Measurements from ENCODE around the gene C11orf68. TPM values are rescaled to one million over a fixed set of nuclear protein-coding genes. Genes with fewer than 3 reads are reported as not detected.

Gene C11orf68
- total and polyA plus RNA-seq, 2 of the 8 experiments (the other 6 are each of a cell fraction or from before 2014, with no cell fraction given) = 24.0 to 51.2 TPM

GRCh38 chr11:65870307-65870658, 48.6 kb downstream of the C11orf68 start:
- no peak overlapping the region for H3K23ac ChIP-seq (ENCODE audit: insufficient read length)
- peaks cover 0 to 2% of the 10 kb centered on the region in 2 experiments for H4K20me1 ChIP-seq (replicated peaks in 1 of 2; ENCODE audit: control insufficient read depth in 1 of 2, insufficient read depth in 2 of 2, low read length in 2 of 2)
- no peak overlapping the region for H3K9ac ChIP-seq (replicated peaks in 1 of 4; ENCODE audit: extremely low read depth in 1 of 4, low read depth in 3 of 4, low read length in 3 of 4)
- DNase-seq (ENCODE audit: low read depth in 1 of 2, low spot score in 2 of 2) (no peak), FAIRE-seq (no peak)
- no peak overlapping the region for H2BK15ac ChIP-seq (ENCODE audit: low read length)
- H3K4ac ChIP-seq (replicated peaks; ENCODE audit: insufficient read length, low read depth, low read length) = no peak overlapping the region
- H3K79me2 ChIP-seq (ENCODE audit: control insufficient read depth in 1 of 2, insufficient read depth in 2 of 2, low read length in 2 of 2) = no peaks in the 10 kb centered on the region
- H4K5ac ChIP-seq (ENCODE audit: insufficient read length, low read depth, low read length) = no peak overlapping the region
- POLR2A ChIA-PET (ENCODE audit: partially characterized antibody) = interaction anchor here (38.3 to 39.7 kb wide), 2 partner anchors 5 to 14 kb away, joined by 1071 read pairs; partner anchors contain the start of genes CCDC85B, CFL1, CTSW and EFEMP2
- no peak overlapping the region for H4K8ac ChIP-seq (ENCODE audit: extremely low read depth, insufficient read depth, low read length)
- peaks cover 0 to 3% (median 0%) of the 10 kb centered on the region in 4 experiments; a peak in 3 of 8 replicates for H3K36me3 ChIP-seq (ENCODE audit: control insufficient read depth in 2 of 4, insufficient read depth in 4 of 4, low read length in 3 of 4)
- H3K27ac ChIP-seq (ENCODE audit: low read depth, low read length) = no peak overlapping the region
- H2AFZ ChIP-seq (ENCODE audit: low read length) = no peak overlapping the region
- H3K56ac ChIP-seq (replicated peaks; ENCODE audit: insufficient read length, low read depth, low read length) = no peak overlapping the region
- H2BK20ac ChIP-seq (ENCODE audit: low read length) = no peak overlapping the region
- H2AK5ac ChIP-seq (ENCODE audit: low read depth, low read length) = no peak overlapping the region
- 0 out of 2 replicates have a peak overlapping the region, but pooled peaks have one; percentile 27 for H2BK12ac ChIP-seq (ENCODE audit: low read depth, low read length)
- CTCF ChIA-PET (ENCODE audit: partially characterized antibody) = interaction anchor here (3.0 to 8.9 kb wide), 4 partner anchors 10 to 18 kb away, joined by 15 to 210 read pairs (median 78); partner anchors contain the start of genes CCDC85B, CFL1, CTSW and FIBP
- no peak overlapping the region for H3K18ac ChIP-seq (ENCODE audit: extremely low read depth, low read length)
- H2BK5ac ChIP-seq (ENCODE audit: low read depth, low read length) = no peak overlapping the region
- no peaks in the 10 kb centered on the region for H3K9me3 ChIP-seq (ENCODE audit: insufficient read depth in 2 of 2, low read depth in 1 of 2, low read length in 1 of 2)
- no peak overlapping the region for H3K14ac ChIP-seq (ENCODE audit: insufficient read length)
- no peak overlapping the region for H2BK120ac ChIP-seq (replicated peaks; ENCODE audit: low read depth, low read length)
- H3K4me2 ChIP-seq (ENCODE audit: insufficient read depth in 1 of 2, low read depth in 2 of 2, low read length in 2 of 2) = no peak overlapping the region
- 93% methylated on average over 11 of the region's 11 CpGs; no CpG with 5 or more reads in 1 of the 2 experiments for WGBS, 2 experiments (ENCODE audit: extremely low coverage in 1 of 2, insufficient coverage in 1 of 2, insufficient read length in 1 of 2, insufficient replicate concordance in 2 of 2, low coverage in 1 of 2, low lambda C conversion rate in 2 of 2, missing lambda C conversion rate in 1 of 2)
- peaks cover 0 to 10% (median 3%) of the 10 kb centered on the region in 4 experiments; a peak in 5 of 7 replicates for H3K4me1 ChIP-seq (replicated peaks in 1 of 4; ENCODE audit: control insufficient read depth in 3 of 4, insufficient read depth in 4 of 4, low read length in 3 of 4)
- peaks cover 0 to 32% (median 15%) of the 10 kb centered on the region in 4 experiments; a peak in 4 of 7 replicates for H3K27me3 ChIP-seq (replicated peaks in 1 of 4; ENCODE audit: control insufficient read depth in 3 of 4, extremely low read depth in 1 of 4, insufficient read depth in 3 of 4, low read length in 3 of 4)
- H3K23me2 ChIP-seq (ENCODE audit: low read depth, low read length) = peaks cover 9% of the 10 kb centered on the region; the same call in 1 of the 2 replicates
- H4K91ac ChIP-seq (replicated peaks; ENCODE audit: insufficient read length, low read length) = no peak overlapping the region
- no peaks in the 10 kb centered on the region; the same call in 1 of the 2 replicates for H3K79me1 ChIP-seq (ENCODE audit: low read depth, low read length)
- no peak overlapping the region for H3K4me3 ChIP-seq (ENCODE audit: extremely low read depth in 1 of 4, insufficient read depth in 2 of 4, low read depth in 3 of 4, low read length in 4 of 4)
- TF ChIP-seq RFX5 (IDR thresholded peaks at IDR 0.05; ENCODE audit: borderline replicate concordance, low read depth, low read length) (no peak), CTBP2 (IDR thresholded peaks at IDR 0.05; ENCODE audit: borderline replicate concordance, insufficient read depth, insufficient read length, low read length) (no peak), BRCA1 (IDR thresholded peaks at IDR 0.05; ENCODE audit: low read depth, low read length) (no peak), NRF1 (IDR thresholded peaks at IDR 0.05; ENCODE audit: low read depth, low read length) (no peak), CBX5 (IDR thresholded peaks at IDR 0.05; ENCODE audit: low read depth, low read length) (no peak), ASH2L (IDR thresholded peaks at IDR 0.05; ENCODE audit: low read length) (no peak), KDM4A (IDR thresholded peaks at IDR 0.05; ENCODE audit: low read depth, low read length, severe bottlenecking) (no peak), BACH1 (IDR thresholded peaks at IDR 0.05; ENCODE audit: low read length) (no peak), CHD2 (IDR thresholded peaks at IDR 0.05; ENCODE audit: low read length) (no peak), JUND (IDR thresholded peaks at IDR 0.05; ENCODE audit: low read length) (no peak), SRF (IDR thresholded peaks at IDR 0.05; ENCODE audit: low read depth, low read length) (no peak), SAP30 (IDR thresholded peaks at IDR 0.05; ENCODE audit: insufficient read depth, insufficient replicate concordance, low read length) (no peak), HDAC6 (IDR thresholded peaks at IDR 0.05; ENCODE audit: low read depth, low read length) (no peak), KDM5A (IDR thresholded peaks at IDR 0.05; ENCODE audit: low read length) (no peak), TAF7 (optimal IDR thresholded peaks at IDR 0.05; ENCODE audit: borderline replicate concordance, low read depth, low read length) (no peak)
